ENCODE results near the gene SEC22A.
"Not testable (repeated sequence)": the region's sequence is repeated elsewhere in the genome, so short reads cannot be mapped to it uniquely, and the experiment has no call there.

SEC22A gene

GRCh38 chr3:123188058-123188457 lies 13.7 kb upstream of the SEC22A start:
- Histone ChIP-seq H3K36me3 (ENCODE audit: insufficient read depth, low read depth, low read length) (no peaks in the 10 kb centered on the region), H3K27ac (ENCODE audit: low read length) (no peak overlapping the region), H3K4me1 (ENCODE audit: insufficient read depth, low read length) (no peaks in the 10 kb centered on the region), H3K9ac (ENCODE audit: low read depth, low read length) (no peak overlapping the region), H3K4me3 (ENCODE audit: low read length) (no peak overlapping the region), H3K27me3 (ENCODE audit: insufficient read depth, low read length) (no peaks in the 10 kb centered on the region), H3K9me3 (ENCODE audit: insufficient read depth, low read depth, low read length) (no peaks in the 10 kb centered on the region)

DNA sequence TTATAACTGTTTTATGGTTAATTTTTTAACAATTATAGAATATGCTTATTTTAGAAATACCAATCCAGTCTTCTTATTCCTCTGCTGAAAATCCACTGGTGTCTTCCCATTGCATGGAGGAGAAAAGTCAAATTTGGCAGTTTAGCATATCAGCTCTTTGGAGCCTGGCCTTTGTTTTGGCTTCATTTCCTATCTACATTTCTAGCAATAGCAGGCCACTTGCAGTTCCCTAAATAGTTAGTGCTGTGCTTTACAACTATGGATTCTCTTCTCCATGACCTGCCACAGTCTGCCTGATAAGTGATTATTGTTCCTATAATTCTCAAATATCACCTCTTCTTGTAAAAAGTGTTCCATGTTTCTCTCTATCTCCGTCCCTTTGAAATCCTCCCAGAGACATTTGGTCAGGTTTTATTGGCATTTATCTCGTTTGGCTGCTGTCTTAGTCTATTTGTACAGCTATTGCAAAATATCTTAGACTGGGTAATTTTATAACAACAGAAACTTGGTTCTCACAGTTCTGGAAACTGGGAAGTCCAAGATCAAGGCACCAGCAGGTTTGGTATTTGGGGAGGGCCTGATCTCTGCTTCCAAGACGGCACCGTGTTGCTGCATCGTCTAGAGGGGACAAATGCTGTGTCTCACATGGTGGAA lies 8.2 kb upstream of the SEC22A start:
- Histone ChIP-seq H3K27ac (ENCODE audit: low read length) (no peak overlapping the region), H3K4me3 (ENCODE audit: low read length) (no peak overlapping the region), H3K27me3 (ENCODE audit: insufficient read depth, low read length) (no peaks in the 10 kb centered on the region), H3K4me1 (ENCODE audit: insufficient read depth, low read length) (peaks cover 6% of the 10 kb centered on the region; the same call in 1 of the 2 replicates), H3K36me3 (ENCODE audit: insufficient read depth, low read depth, low read length) (no peaks in the 10 kb centered on the region), H3K9ac (ENCODE audit: low read depth, low read length) (no peak overlapping the region), H3K9me3 (ENCODE audit: insufficient read depth, low read depth, low read length) (no peaks in the 10 kb centered on the region)

DNA sequence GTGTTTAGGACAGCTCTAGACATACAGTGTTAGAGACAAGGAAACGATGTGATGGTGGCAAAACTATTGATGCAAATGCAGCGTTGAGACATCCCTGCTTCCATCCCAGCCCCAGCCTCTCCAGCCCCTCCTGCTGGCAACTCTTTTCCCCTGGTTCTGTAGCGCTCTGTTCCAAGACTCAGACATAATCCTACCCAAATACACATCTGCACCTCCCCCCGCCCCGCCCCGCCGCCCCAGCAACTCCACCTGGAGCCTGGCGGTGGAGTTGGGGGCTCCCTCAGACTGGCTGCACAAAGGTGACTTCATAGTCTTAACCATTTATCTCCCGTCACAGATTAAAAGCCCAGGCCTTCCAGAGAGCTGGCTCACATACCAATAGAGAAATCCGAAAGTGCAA lies 7.2 kb upstream of the SEC22A start:
- no peak overlapping the region for H3K9ac ChIP-seq (ENCODE audit: low read depth, low read length)
- H3K27ac ChIP-seq (ENCODE audit: low read length), result no peak overlapping the region
- no peak overlapping the region for H3K4me3 ChIP-seq (ENCODE audit: low read length)
- H3K9me3 ChIP-seq (ENCODE audit: insufficient read depth, low read depth, low read length), result no peaks in the 10 kb centered on the region
- peaks cover 6% of the 10 kb centered on the region; the same call in 1 of the 2 replicates for H3K4me1 ChIP-seq (ENCODE audit: insufficient read depth, low read length)
- no peaks in the 10 kb centered on the region for H3K36me3 ChIP-seq (ENCODE audit: insufficient read depth, low read depth, low read length)
- no peaks in the 10 kb centered on the region for H3K27me3 ChIP-seq (ENCODE audit: insufficient read depth, low read length)

GRCh38 chr3:123198372-123198771 lies 3.4 kb upstream of the SEC22A start:
- H3K27ac ChIP-seq (ENCODE audit: low read length), result no peak overlapping the region
- H3K27me3 ChIP-seq (ENCODE audit: insufficient read depth, low read length), result no peaks in the 10 kb centered on the region
- H3K9ac ChIP-seq (ENCODE audit: low read depth, low read length), result no peak overlapping the region
- no peak overlapping the region for H3K4me3 ChIP-seq (ENCODE audit: low read length)
- H3K9me3 ChIP-seq (ENCODE audit: insufficient read depth, low read depth, low read length), result no peaks in the 10 kb centered on the region
- H3K36me3 ChIP-seq (ENCODE audit: insufficient read depth, low read depth, low read length), result no peaks in the 10 kb centered on the region
- peaks cover 12% of the 10 kb centered on the region for H3K4me1 ChIP-seq (ENCODE audit: insufficient read depth, low read length)

GRCh38 chr3:123201223-123201556 lies 553 bp upstream of the SEC22A start:
- peak overlapping the region; percentile 98 for H3K4me3 ChIP-seq (ENCODE audit: low read length)
- H3K9me3 ChIP-seq (ENCODE audit: insufficient read depth, low read depth, low read length), result no peaks in the 10 kb centered on the region
- H3K27ac ChIP-seq (ENCODE audit: low read length), result peak overlapping the region; percentile 18
- peaks cover 6% of the 10 kb centered on the region for H3K4me1 ChIP-seq (ENCODE audit: insufficient read depth, low read length)
- no peaks in the 10 kb centered on the region for H3K27me3 ChIP-seq (ENCODE audit: insufficient read depth, low read length)
- no peaks in the 10 kb centered on the region for H3K36me3 ChIP-seq (ENCODE audit: insufficient read depth, low read depth, low read length)
- peak overlapping the region; percentile 83; the same call in 1 of the 2 replicates for H3K9ac ChIP-seq (ENCODE audit: low read depth, low read length)

DNA sequence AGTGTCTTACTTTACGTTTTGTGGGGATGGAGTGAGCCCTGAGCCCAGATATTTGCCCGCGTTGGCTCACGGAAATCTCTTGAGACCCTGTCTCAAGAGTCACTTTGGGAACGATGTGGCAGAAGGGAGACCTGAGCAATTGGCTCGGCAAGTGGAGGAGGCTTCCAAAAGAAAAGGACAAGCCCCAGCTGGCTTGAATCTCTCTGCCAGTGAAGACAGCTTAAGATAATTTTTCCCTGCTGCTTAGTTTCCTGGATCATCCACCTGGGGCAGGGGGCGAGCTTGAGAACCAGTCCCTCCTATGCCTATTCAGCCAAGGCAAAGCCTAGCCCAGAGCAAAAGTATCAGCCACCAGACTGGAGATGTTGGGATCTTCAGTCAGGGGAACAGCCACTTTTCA lies 708 bp downstream of the SEC22A start:
- no peaks in the 10 kb centered on the region for H3K9me3 ChIP-seq (ENCODE audit: insufficient read depth, low read depth, low read length)
- peak overlapping the region; percentile 92 for H3K9ac ChIP-seq (ENCODE audit: low read depth, low read length)
- H3K27me3 ChIP-seq (ENCODE audit: insufficient read depth, low read length), result no peaks in the 10 kb centered on the region
- no peaks in the 10 kb centered on the region for H3K36me3 ChIP-seq (ENCODE audit: insufficient read depth, low read depth, low read length)
- H3K4me3 ChIP-seq (ENCODE audit: low read length), result peak overlapping the region; percentile 98
- peak overlapping the region; percentile 79 for H3K27ac ChIP-seq (ENCODE audit: low read length)
- H3K4me1 ChIP-seq (ENCODE audit: insufficient read depth, low read length), result peaks cover 6% of the 10 kb centered on the region

DNA sequence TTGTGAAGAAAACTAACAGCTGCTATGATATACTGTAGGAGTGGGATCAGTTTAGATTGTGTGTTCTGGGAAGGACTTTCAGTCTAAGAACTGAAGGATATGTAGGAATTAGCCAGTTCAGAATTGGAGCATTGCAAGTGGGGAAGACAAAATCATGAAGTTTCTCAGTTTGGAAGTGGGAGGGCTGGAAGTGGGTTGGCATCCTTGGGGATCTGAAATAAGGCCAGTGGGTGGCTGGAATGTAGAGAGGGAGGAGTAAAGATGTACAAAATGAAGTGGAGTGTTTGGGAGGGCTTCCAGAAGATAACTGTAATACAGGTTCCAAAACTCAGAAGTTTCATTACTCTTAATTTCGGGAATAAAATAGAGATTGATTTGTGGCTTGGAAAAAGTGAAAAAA lies 17.2 kb downstream of the SEC22A start:
- Histone ChIP-seq H3K4me3 (ENCODE audit: low read length) (no peak overlapping the region), H3K9ac (ENCODE audit: low read depth, low read length) (no peak overlapping the region), H3K9me3 (ENCODE audit: insufficient read depth, low read depth, low read length) (no peaks in the 10 kb centered on the region), H3K4me1 (ENCODE audit: insufficient read depth, low read length) (no peaks in the 10 kb centered on the region), H3K36me3 (ENCODE audit: insufficient read depth, low read depth, low read length) (no peaks in the 10 kb centered on the region), H3K27ac (ENCODE audit: low read length) (no peak overlapping the region), H3K27me3 (ENCODE audit: insufficient read depth, low read length) (no peaks in the 10 kb centered on the region)

- not testable (repeated sequence) for H3K36me3 ChIP-seq (ENCODE audit: insufficient read depth, low read depth, low read length); H3K9ac ChIP-seq (ENCODE audit: low read depth, low read length); H3K27me3 ChIP-seq (ENCODE audit: insufficient read depth, low read length); H3K27ac ChIP-seq (ENCODE audit: low read length); H3K4me1 ChIP-seq (ENCODE audit: insufficient read depth, low read length); H3K9me3 ChIP-seq (ENCODE audit: insufficient read depth, low read depth, low read length); H3K4me3 ChIP-seq (ENCODE audit: low read length)
Observed at GRCh38 chr3:123221369-123221768, 19.6 kb downstream of the SEC22A start.

DNA sequence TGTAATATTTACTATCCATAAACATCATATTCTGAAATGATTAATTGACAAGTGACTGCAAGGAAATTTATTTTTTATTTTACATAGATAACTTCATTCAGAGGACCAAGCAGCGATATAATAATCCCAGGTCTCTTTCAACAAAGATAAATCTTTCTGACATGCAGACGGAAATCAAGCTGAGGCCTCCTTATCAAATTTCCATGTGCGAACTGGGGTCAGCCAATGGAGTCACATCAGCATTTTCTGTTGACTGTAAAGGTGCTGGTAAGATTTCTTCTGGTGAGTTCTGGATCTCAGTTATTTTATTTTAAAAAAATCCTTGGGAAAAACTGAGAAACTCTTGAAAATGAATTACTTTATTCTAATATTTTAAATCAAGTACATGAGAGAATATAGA lies 23.3 kb downstream of the SEC22A start:
- Histone ChIP-seq H3K36me3 (ENCODE audit: insufficient read depth, low read depth, low read length) (peaks cover 3% of the 10 kb centered on the region), H3K9ac (ENCODE audit: low read depth, low read length) (no peak overlapping the region), H3K27ac (ENCODE audit: low read length) (no peak overlapping the region), H3K4me1 (ENCODE audit: insufficient read depth, low read length) (no peaks in the 10 kb centered on the region), H3K27me3 (ENCODE audit: insufficient read depth, low read length) (no peaks in the 10 kb centered on the region), H3K9me3 (ENCODE audit: insufficient read depth, low read depth, low read length) (peaks cover 16% of the 10 kb centered on the region; the same call in 1 of the 2 replicates), H3K4me3 (ENCODE audit: low read length) (no peak overlapping the region)

DNA sequence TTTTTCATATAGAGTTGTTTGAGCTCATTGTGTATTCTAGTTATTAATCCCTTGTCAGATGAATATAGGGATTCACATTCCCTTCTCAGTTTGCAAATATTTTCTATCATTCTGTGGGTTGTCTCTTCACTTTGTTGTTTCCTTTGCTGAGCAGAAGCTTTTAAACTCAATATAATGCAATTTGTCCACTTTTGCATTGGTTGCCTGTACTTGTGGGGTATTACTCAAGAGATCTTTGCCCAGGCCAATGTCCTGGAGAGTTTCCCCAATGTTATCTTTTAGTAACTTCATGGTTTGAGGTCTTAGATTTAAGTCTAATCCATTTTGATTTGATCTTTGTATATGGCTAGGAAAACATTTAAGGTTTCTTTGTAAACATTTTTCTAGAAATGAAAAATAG lies 24.8 kb downstream of the SEC22A start:
- peaks cover 16% of the 10 kb centered on the region; the same call in 1 of the 2 replicates for H3K9me3 ChIP-seq (ENCODE audit: insufficient read depth, low read depth, low read length)
- peaks cover 3% of the 10 kb centered on the region for H3K36me3 ChIP-seq (ENCODE audit: insufficient read depth, low read depth, low read length)
- H3K9ac ChIP-seq (ENCODE audit: low read depth, low read length), result no peak overlapping the region
- no peaks in the 10 kb centered on the region for H3K27me3 ChIP-seq (ENCODE audit: insufficient read depth, low read length)
- no peak overlapping the region for H3K27ac ChIP-seq (ENCODE audit: low read length)
- H3K4me3 ChIP-seq (ENCODE audit: low read length), result no peak overlapping the region
- no peaks in the 10 kb centered on the region for H3K4me1 ChIP-seq (ENCODE audit: insufficient read depth, low read length)

DNA sequence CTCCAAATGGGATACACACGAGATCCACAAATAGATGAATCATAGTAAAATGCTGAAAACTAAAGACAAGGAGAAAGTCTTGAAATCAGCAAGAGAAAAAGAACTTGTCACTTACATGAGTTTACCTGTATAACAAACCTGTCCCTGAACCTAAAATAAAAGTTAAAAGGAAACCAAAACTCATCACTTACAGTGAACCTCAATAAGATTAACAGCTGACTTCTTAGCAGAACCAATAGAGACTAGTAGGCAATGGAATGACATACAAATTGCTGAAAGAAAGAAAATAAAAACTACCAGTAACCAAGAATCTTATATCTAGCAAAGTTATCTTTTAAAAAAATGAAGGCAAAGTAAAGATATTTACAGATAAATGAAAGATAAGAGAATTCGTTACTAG lies 27.4 kb downstream of the SEC22A start:
- Histone ChIP-seq H3K36me3 (ENCODE audit: insufficient read depth, low read depth, low read length) (peaks cover 8% of the 10 kb centered on the region), H3K4me3 (ENCODE audit: low read length) (no peak overlapping the region), H3K9me3 (ENCODE audit: insufficient read depth, low read depth, low read length) (peaks cover 16% of the 10 kb centered on the region; the same call in 1 of the 2 replicates), H3K4me1 (ENCODE audit: insufficient read depth, low read length) (no peaks in the 10 kb centered on the region), H3K27ac (ENCODE audit: low read length) (no peak overlapping the region), H3K27me3 (ENCODE audit: insufficient read depth, low read length) (no peaks in the 10 kb centered on the region), H3K9ac (ENCODE audit: low read depth, low read length) (no peak overlapping the region)

- no peaks in the 10 kb centered on the region for H3K9me3 ChIP-seq (ENCODE audit: insufficient read depth, low read depth, low read length)
- H3K4me3 ChIP-seq (ENCODE audit: low read length), result no peak overlapping the region
- 0 out of 2 replicates have a peak, but pooled peaks cover 4% of the 10 kb centered on the region for H3K36me3 ChIP-seq (ENCODE audit: insufficient read depth, low read depth, low read length)
- no peak overlapping the region for H3K27ac ChIP-seq (ENCODE audit: low read length)
- H3K9ac ChIP-seq (ENCODE audit: low read depth, low read length), result no peak overlapping the region
- H3K4me1 ChIP-seq (ENCODE audit: insufficient read depth, low read length), result no peaks in the 10 kb centered on the region
- H3K27me3 ChIP-seq (ENCODE audit: insufficient read depth, low read length), result no peaks in the 10 kb centered on the region
Observed at GRCh38 chr3:123236902-123237301, 35.2 kb downstream of the SEC22A start.
